KMS-11 (cell line): ENCODE results near the gene SNX33.

Experiments
- H2AFZ ChIP-seq: fragments of 200-600 bp; sonication (generic); 2 replicates; pipeline ENCODE4 v1.6.1; 2016; ENCODE audit warnings: antibody characterized with exemption, mixed run types, low read depth
- H3K27ac ChIP-seq: fragments of 200-600 bp; sonication (generic); 2 replicates; pipeline ENCODE4 v1.6.1; 2016; ENCODE audit warnings: mild to moderate bottlenecking, mixed run types
- H3K27me3 ChIP-seq: fragments of 200-600 bp; sonication (generic); 2 replicates; pipeline ENCODE4 v1.6.1; 2017; ENCODE audit warnings: mild to moderate bottlenecking, low read depth, mixed run types, moderate library complexity; ENCODE audit not compliant: insufficient read depth
- H3K36me3 ChIP-seq: fragments of 200-600 bp; sonication (generic); 2 replicates; pipeline ENCODE4 v1.6.1; 2017; ENCODE audit warnings: mild to moderate bottlenecking, mixed run types; ENCODE audit not compliant: insufficient read depth
- H3K4me1 ChIP-seq: fragments of 200-600 bp; sonication (generic); 2 replicates; pipeline ENCODE4 v1.6.1; 2016; ENCODE audit warnings: mild to moderate bottlenecking, low read depth, mixed run types; ENCODE audit not compliant: poor library complexity, severe bottlenecking
- H3K4me2 ChIP-seq: fragments of 200-600 bp; sonication (generic); 2 replicates; pipeline ENCODE4 v1.7.0; 2016; ENCODE audit warnings: mild to moderate bottlenecking, mixed run types
- H3K4me3 ChIP-seq: fragments of 200-600 bp; sonication (generic); IDR thresholded peaks from 2 replicates; pipeline ENCODE4 v1.6.1; 2017; ENCODE audit warnings: low read depth, low read length, mixed read lengths; ENCODE audit not compliant: insufficient read depth
- H3K79me2 ChIP-seq: fragments of 200-600 bp; sonication (generic); 2 replicates; pipeline ENCODE4 v1.6.1; 2016; ENCODE audit warnings: low read depth, mixed run types; ENCODE audit not compliant: insufficient read depth
- H3K9ac ChIP-seq: fragments of 200-600 bp; sonication (generic); 2 replicates; pipeline ENCODE4 v1.6.1; 2016; ENCODE audit warnings: mild to moderate bottlenecking, mixed run types
- H4K20me1 ChIP-seq: fragments of 200-600 bp; sonication (generic); 2 replicates; pipeline ENCODE4 v1.6.1; 2016; ENCODE audit warnings: mild to moderate bottlenecking, mixed run types; ENCODE audit not compliant: insufficient read depth
- CTCF ChIP-seq: fragments of 200-600 bp; sonication (generic); conservative IDR thresholded peaks from 2 replicates; pipeline ENCODE4 v1.6.1; 2017; ENCODE audit warnings: low read depth, mild to moderate bottlenecking, antibody characterized with exemption, low read length, moderate library complexity, mixed read lengths

The SNX33 gene

GRCh38 chr15:75637245-75638009, 10.3 kb upstream of the SNX33 start:
- Histone ChIP-seq H2AFZ (no peak overlapping the region), H3K4me3 (no peak overlapping the region), H3K4me1 (peaks cover 32% of the 10 kb centered on the region), H3K27me3 (no peaks in the 10 kb centered on the region), H4K20me1 (no peaks in the 10 kb centered on the region), H3K4me2 (peak overlapping the region; percentile 70), H3K27ac (no peak overlapping the region), H3K9ac (no peak overlapping the region), H3K79me2 (peaks cover 32% of the 10 kb centered on the region), H3K36me3 (0 out of 2 replicates have a peak, but pooled peaks cover 4% of the 10 kb centered on the region)
- no peak for TF ChIP-seq CTCF

- Histone ChIP-seq H3K36me3 (0 out of 2 replicates have a peak, but pooled peaks cover 4% of the 10 kb centered on the region), H3K27me3 (no peaks in the 10 kb centered on the region), H3K9ac (peak overlapping the region; percentile 89), H4K20me1 (no peaks in the 10 kb centered on the region), H2AFZ (peak overlapping the region; percentile 68; the same call in 1 of the 2 replicates), H3K4me2 (peak overlapping the region; percentile 70), H3K4me3 (no peak overlapping the region), H3K79me2 (peaks cover 32% of the 10 kb centered on the region), H3K4me1 (peaks cover 32% of the 10 kb centered on the region), H3K27ac (peak overlapping the region; percentile 85)
- no peak for TF ChIP-seq CTCF
Observed at GRCh38 chr15:75639191-75639708, 8.5 kb upstream of the SNX33 start.

GRCh38 chr15:75639709-75640482, 7.8 kb upstream of the SNX33 start, which contains the start of gene IMP3:
Gene IMP3, minus strand, starts transcription at chr15:75640224. Its CDS starts 56 bp downstream, at chr15:75640168.
- H2AFZ ChIP-seq, result peak within 1 kb of the TSS; percentile 68
- no peak for TF ChIP-seq CTCF
- no peaks in the 10 kb centered on the region for H4K20me1 ChIP-seq
- peaks cover 32% of the 10 kb centered on the region for H3K79me2 ChIP-seq
- no peak within 1 kb of the TSS for H3K4me3 ChIP-seq
- peak within 1 kb of the TSS; percentile 70 for H3K4me2 ChIP-seq
- peaks cover 32% of the 10 kb centered on the region for H3K4me1 ChIP-seq
- H3K27ac ChIP-seq, result peak within 1 kb of the TSS; percentile 85
- no peaks in the 10 kb centered on the region for H3K27me3 ChIP-seq
- 0 out of 2 replicates have a peak, but pooled peaks cover 4% of the 10 kb centered on the region for H3K36me3 ChIP-seq
- H3K9ac ChIP-seq, result peak within 1 kb of the TSS; percentile 89

GRCh38 chr15:75640483-75641178, 7.1 kb upstream of the SNX33 start:
- Histone ChIP-seq H2AFZ (peak overlapping the region; percentile 68; the same call in 1 of the 2 replicates), H3K27ac (peak overlapping the region; percentile 85), H3K4me3 (no peak overlapping the region), H3K79me2 (peaks cover 32% of the 10 kb centered on the region), H3K27me3 (no peaks in the 10 kb centered on the region), H4K20me1 (no peaks in the 10 kb centered on the region), H3K9ac (peak overlapping the region; percentile 89), H3K4me1 (peaks cover 32% of the 10 kb centered on the region), H3K4me2 (peak overlapping the region; percentile 61), H3K36me3 (0 out of 2 replicates have a peak, but pooled peaks cover 4% of the 10 kb centered on the region)
- TF ChIP-seq CTCF, result peak; percentile 49; the same call in 1 of the 2 replicates
